T follicular helper cell (primary cell): ENCODE results near the gene SRD5A3.
A peak's percentile ranks its signal among the peaks of the same experiment; 100 is the strongest.

Experiments used
- DNase-seq: peaks from one replicate; pipeline ENCODE4 v3.0.0-alpha.2; 2020; ENCODE audit warnings: low read depth

The SRD5A3 gene

DNA sequence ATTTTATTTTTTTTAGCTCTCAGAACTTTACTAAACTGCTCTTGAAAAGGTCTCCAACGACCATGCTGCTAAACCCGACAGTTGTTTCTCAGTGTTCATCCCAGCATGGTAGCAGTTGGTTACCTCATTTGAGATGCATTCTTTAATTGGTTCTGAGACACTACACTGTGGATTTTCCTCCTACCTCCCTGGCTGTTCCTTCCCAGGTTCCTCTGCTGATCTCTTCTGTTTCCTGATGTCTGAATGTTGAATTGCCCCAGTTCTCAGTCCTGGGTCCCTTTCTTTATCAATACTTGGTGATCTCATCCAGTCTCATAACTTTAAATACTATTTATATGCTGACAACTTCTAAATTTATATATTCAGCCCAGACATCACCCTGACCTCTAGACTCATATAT, 30.7 kb downstream of the SRD5A3 start:
- DNase-seq = no peak

DNA sequence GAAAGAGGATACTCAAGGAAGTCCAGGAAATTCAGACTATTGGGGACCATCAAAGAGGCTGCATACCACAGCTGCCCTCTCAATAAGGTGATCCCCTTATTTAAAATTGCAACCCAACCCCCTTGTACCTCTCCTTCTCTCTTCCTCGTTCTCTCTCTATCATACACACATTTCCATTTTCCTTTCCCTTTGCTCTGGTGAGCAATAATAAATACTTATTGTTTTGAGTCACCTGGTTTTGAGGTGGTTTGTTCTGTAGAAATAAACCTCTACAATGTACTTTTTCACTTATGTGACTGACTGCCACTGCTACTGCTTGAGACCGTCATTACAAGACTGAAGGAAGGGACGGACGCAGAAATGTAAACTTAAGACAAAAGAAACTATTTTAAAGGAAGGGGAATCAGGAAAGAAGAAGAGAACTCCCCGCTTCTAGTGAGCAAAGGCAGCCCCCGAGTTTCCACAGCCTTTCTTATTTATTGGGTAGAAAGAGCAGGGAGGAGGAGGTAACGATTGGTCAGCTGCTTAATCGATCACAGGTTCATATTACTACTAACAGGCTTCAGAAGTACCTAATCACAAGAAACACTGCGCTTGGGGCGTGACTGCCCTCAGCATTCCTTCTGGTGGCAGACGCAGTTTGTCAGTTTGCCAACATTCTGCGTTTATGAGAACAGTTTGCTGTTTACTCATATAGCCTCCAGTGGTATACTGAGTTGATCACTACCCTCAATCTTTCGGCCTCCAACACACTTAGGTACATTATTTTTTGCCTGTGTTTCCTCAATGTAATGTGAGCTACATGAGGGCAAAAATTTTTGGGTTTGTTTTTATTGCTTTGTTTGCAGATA, 32.8 kb downstream of the SRD5A3 start:
- no peak for DNase-seq

DNA sequence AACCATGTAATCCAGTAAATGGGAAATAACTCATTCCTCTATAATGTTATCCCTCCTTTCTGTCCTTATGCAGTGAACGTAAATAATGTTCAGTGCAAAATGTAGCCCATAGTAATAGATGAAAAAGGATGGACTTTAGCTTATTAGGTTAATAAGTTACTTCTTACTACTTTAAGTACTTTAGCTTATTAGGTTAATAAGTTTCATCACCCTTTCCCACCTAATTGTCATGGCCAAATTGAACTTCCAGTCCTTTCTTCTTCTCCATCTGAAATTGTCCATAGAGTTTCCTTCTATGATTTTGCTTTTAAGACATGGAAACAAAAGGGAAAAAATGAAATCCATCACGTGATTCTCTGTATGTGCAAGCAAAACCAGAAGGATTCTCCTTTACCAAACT, 34.5 kb downstream of the SRD5A3 start:
- DNase-seq = no peak

DNA sequence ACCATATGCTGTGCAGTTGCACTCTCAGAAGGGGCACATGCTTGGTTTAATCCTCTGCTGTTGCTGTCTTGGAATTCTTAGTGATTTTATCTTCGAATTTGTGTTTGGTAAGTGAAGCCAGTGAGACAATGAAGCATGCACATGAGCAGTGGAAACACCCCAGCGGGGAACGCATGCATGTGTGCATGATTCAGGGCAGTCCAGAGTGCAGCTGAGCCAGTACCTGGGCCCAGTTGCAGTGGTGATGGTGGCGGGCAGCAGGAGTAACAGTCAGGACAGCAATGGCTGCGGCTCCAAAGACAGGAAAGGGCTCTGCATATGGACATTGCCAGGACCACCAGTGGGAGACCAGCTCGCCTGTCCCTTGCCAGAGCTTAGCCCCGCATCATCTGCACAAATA, 35.5 kb downstream of the SRD5A3 start:
- no peak for DNase-seq

GRCh38 chr4:55382488-55383003, 36.5 kb downstream of the SRD5A3 start:
- DNase-seq = no peak

DNA sequence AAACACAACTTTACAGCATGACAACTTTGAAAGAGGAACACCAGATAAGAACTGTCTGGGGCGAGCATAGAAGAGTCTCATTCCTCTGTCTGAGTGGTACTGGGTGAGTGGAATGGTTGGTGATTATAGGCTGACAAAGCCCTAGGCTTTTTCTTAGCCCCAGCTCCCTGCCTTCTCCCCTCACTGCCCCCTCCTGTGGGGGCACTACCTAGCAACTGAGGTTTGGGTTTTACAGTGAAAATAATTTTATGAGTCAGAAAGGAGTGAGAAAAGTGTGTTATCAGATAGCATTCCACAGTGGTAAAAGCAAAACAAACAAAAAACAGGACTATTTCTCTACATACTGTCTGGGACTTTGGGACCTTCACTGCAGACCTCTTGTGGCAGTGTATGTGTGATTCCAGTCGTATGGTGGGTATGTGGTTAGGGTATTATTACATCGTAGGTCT, 39.2 kb downstream of the SRD5A3 start:
- no peak for DNase-seq

GRCh38 chr4:55386073-55386472, 40.0 kb downstream of the SRD5A3 start:
- no peak for DNase-seq

DNA sequence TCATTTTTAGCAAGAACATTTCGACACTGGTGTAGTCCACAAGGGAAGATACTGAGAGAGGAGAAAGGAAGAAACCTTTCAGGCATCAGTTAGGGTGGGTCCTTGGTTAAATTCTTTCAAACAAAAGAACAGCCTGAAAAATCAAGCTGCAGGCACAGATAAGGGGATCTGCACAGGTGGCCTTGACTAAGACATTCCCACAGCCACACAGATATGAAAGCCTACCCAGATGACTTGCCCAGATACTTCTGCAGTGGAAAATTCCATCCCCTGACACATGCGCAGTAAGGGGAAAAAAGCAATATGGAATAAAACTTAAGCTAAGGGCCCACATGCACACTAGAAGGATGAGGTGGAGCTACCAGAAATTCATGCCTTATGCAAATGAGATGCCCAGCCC, 40.8 kb downstream of the SRD5A3 start:
- no peak for DNase-seq

DNA sequence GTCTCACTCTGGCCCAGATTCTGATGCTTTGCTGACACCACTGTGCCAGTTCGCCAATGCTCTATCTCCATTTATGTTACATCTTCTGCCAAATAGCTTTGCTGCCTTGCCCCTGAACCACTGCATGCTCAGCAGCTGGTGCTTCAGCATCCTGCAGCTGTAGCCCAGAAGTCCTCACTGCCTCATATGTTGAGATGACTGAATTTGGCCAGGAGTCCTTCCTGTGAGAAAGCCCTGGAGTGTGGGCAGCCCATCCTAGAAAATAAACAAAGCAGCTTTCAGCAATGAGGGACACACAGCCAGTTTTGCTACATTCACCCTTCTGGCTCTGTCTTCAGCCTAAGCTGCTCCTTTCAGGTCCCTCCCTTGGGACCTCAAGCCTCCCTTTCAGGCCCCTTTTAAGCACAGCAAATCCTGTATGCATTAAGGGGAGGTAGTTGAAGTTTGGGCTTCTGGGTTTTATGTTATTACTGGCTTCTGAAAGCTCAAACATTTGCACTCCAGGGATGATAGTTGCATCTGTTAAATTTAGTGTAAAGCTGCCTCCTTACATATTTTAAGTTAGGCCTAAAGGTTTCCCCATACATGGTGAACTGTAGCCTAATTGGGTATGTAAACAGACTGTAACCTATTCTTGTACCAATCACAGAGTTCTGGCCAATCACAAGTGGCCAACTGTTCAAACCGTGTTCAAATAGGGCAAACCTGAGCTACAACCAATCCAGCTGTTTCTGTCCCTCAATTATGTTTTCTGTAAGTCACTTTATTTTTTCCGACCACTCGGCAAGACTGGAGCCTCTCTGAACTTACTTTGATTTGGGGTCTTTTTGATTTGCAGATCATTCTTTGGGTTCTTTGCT, 47.6 kb downstream of the SRD5A3 start:
- DNase-seq = no peak

- DNase-seq = no peak
Measured at GRCh38 chr4:55395218-55395528, 49.1 kb downstream of the SRD5A3 start.

DNA sequence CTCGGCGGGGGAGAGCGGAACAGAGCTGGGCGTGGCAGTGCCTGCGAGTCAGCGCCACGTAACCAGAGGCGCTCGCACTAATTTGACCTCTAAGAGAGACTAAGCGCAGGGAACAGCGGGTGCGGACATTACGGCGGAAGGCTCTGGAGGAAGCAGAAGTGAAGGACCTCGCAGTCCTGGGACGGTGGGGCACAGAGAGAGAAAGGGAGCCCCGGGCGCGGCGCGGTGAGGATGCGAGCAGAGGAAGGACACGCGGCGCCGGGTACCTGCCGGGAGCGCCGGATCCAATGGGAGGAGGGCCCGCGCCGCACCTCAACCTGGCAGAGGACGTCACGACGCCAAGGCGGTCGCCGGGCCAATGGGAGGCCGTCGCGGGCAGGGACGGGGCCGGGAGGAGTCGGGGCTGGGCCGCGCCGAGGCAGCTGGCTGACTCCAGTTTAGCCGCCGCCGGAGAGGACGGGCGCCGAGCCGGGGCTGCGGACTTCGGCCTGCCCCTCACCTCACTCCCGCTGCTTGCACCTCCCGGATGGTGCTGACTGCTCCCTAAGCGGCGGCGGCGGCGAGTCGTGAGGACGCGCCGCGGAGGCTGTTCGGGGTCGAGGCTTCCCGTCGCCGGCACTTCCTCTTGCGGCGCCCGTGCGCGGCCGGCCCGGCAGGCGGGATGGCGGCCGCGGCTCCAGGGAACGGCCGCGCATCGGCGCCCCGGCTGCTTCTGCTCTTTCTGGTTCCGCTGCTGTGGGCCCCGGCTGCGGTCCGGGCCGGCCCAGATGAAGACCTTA, 49.7 kb downstream of the SRD5A3 start, which contains the start of gene TMEM165:
TSS of gene TMEM165 (plus strand) at position 429 of the 779 bp plus-strand sequence. CDS start at position 662, 233 bp downstream.
- peak; percentile 85 for DNase-seq

DNA sequence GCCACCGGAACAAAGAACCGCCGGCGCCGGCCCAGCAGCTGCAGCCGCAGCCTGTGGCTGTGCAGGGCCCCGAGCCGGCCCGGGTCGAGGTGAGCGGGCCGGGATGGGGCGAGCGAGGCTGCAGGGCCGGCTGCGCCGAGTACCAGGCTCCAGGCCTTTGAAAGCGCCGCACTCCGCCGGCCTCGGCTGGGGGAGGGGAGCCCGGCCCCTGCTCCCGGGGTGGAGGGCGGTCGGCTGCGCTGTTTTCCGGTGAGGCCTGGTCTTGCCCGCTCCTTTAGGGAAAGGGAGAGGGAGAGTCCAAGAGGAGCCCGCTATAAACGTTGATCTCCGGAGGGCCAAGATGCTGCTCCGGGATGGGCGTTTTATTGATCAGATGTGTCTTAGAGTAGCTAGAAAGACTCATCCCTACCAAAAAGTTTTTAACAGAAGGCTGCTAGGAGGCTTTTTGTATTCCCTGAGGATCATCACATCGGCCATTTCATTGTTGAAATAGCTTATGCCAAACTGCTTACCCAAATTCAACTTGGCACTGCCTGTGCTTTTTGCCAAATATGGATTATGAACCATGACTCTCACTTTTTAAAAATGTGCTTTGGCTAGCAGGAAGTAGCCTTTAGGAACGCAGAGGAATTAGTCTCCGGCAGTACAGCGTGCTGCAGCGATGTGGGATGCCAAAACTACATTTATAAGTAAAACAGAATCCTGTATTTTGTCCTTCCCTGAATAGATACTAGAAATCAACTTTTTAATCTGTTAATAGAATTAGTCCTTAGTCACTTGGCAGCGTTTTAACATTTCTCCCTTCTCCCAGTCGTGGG, 50.5 kb downstream of the SRD5A3 start:
- DNase-seq = no peak

- DNase-seq = no peak
Measured at GRCh38 chr4:55397126-55397436, 51.0 kb downstream of the SRD5A3 start.

DNA sequence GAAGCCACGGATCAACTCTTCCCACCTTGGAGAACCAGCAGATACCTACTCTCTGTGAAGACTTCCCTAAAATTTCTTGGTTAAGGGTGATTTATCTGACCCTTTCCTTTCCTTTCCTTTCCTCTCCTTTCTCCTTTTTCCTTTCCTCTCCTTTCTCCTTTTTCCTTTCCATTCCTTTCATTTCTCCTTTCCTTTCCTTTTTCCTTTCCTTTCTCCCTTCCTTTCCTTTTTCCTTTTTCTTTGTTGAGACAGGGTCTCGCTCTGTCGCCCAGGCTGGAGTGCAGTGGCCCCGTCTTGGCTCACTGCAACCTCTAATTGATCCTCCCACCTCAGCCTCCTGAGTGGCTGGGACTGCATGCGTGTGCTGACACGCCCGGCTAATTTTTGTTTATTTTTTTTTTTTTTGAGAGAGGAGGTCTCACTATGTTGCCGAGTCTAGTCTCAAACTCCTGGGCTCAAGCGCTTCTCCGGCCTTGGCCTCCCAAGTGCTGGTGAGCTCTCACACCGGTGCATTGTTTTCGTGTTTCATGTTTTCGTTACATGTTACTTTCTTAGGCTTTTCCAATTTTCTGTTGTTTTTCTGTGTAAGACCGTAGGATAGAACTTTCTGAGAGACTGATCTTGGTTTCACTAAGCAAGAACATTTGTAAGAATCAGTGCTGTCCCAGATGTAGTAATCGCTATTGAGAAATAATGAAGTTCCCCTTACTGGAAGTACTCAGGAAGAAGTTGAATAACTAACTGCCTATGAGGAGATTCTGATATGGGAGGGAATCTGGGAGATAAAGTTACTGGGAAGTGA, 51.7 kb downstream of the SRD5A3 start:
- no peak for DNase-seq

GRCh38 chr4:55398461-55398860, 52.4 kb downstream of the SRD5A3 start:
- no peak for DNase-seq

GRCh38 chr4:55398966-55399365, 52.9 kb downstream of the SRD5A3 start:
- DNase-seq = no peak

- no peak for DNase-seq
Measured at GRCh38 chr4:55399581-55399980, 53.5 kb downstream of the SRD5A3 start.

DNA sequence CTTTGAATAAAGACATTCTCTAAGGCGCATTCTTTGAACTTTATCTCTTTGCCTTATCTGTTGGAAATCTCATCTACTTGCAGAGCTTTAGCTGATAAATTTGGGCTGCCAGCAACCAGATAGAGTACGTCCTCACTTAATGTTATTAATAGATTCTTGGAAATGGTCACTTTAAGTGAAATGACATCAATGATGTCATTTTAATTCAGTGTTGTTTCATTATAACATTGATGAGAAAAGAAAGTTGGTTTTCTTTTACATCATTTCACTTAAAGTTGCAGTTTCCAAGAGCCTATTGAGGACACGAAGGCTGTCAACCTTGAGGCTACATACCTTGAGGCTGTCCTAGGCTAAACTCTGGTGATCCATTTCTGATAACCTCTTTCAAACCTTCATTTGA, 59.0 kb downstream of the SRD5A3 start:
- no peak for DNase-seq

DNA sequence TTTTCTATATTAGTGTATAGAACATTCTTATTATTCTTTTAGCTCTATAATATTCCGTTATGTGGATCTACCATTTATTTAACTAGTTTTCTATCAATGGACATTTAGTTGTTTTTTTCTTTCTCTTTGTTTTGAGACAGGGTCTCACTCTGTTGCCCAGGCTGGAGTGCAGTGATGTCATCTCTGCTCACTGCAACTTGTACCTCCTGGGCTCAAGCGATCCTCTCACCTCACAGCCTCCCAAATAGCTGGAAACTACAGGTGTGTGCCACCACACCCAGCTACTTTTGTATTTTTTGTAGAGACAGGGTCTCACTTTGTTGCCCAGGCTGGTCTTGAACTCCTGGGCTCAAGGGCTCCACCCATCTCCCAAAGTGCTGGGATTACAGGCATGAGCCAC, 60.5 kb downstream of the SRD5A3 start:
- no peak for DNase-seq

DNA sequence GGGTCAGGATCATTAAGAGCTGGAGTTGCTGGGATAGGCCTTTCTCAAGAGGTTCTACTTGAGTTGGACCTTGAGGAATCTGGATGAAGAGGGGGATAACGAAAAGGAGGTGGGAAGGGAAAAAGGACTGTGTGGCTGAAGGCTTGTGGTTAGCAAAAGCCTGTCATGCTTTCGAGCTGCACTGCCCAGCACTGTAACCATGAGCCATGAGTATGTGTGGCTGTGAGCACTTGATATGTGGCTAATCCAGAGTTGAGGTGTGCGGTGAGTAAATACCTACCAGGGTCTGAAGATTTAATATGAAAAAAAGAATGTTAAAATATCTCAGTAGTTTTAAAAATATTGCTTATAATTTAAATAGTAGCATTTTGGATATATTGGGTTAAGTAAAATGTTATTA, 61.1 kb downstream of the SRD5A3 start:
- DNase-seq = no peak

- no peak for DNase-seq
Measured at GRCh38 chr4:55407764-55408163, 61.7 kb downstream of the SRD5A3 start.
